Heart left ventricle (tissue), 16 donors: ENCODE results near the gene PALD1. TPM values are rescaled to one million over a fixed set of nuclear protein-coding genes. Genes with fewer than 3 reads are reported as not detected.

Source experiments
- ATAC-seq, 4 donors: fragments of 200-7000 bp; cut with Tn5 transposase; one replicate each; pipeline ENCODE4 v1.9.1; 2020 to 2022; ENCODE audit warnings: moderate library complexity in 4 of 4, mild to moderate bottlenecking in 3 of 4, moderate number of reproducible peaks in 1 of 4
- DNase-seq, 5 donors: peaks; one replicate each; pipeline ENCODE4 v3.0.0-alpha.2; 2020
- H3K27ac ChIP-seq, 12 donors: fragments of 200-600 bp; sonication (generic) in 4 of 12; one replicate each; pipeline versions ENCODE4 v1.5.0 to v1.8.0; 2016 to 2022; ENCODE audit warnings: mild to moderate bottlenecking in 2 of 12
- H3K27me3 ChIP-seq, 9 donors: fragments of 200-600 bp; sonication (generic) in 2 of 9; one replicate each; pipeline versions ENCODE4 v1.5.1 to v1.8.0; 2016 to 2022; ENCODE audit warnings: mild to moderate bottlenecking in 3 of 9
- H3K36me3 ChIP-seq, 9 donors: fragments of 200-600 bp; sonication (generic) in 2 of 9; one replicate each; pipeline versions ENCODE4 v1.5.0 to v1.8.0; 2018 to 2022; ENCODE audit warnings: mild to moderate bottlenecking in 2 of 9
- H3K4me1 ChIP-seq, 12 donors: fragments of 200-600 bp; sonication (generic) in 4 of 12; one replicate each; pipeline versions ENCODE4 v1.5.0 to v1.8.0; 2016 to 2022; ENCODE audit warnings: mild to moderate bottlenecking in 3 of 12
- H3K4me3 ChIP-seq, 12 donors: fragments of 200-600 bp; sonication (generic) in 4 of 12; one replicate each; pipeline versions ENCODE4 v1.5.0 to v1.8.0; 2017 to 2022; ENCODE audit warnings: mild to moderate bottlenecking in 9 of 12, moderate library complexity in 4 of 12
- H3K9me3 ChIP-seq, 12 donors: fragments of 200-600 bp; sonication (generic) in 4 of 12; one replicate each; pipeline versions ENCODE4 v1.5.0 to v1.8.0; 2016 to 2022; ENCODE audit warnings: mild to moderate bottlenecking in 1 of 12
- CTCF ChIP-seq, 12 donors: fragments of 200-600 bp; sonication (generic) in 4 of 12; IDR thresholded peaks; one replicate each; pipeline versions ENCODE4 v1.5.0 to v1.8.0; 2018 to 2022; ENCODE audit warnings: antibody characterized with exemption in 12 of 12, mild to moderate bottlenecking in 5 of 12
- POLR2A ChIP-seq, 2 donors: fragments of 450-650 bp; IDR thresholded peaks; one replicate each; pipeline ENCODE4 v1.6.1; 2017; ENCODE audit warnings: antibody characterized with exemption in 2 of 2, mild to moderate bottlenecking in 2 of 2, moderate library complexity in 2 of 2
- WGBS, 4 donors: extraction: QIAGEN DNeasy Blood & Tissue Kit in 2 of 4; methylation state at CpG; one replicate each; pipeline versions ENCODE4 v1.1.5 to v1.1.7; 2013 to 2018; 5-methylcytosine and 5-hydroxymethylcytosine counted together
- intact Hi-C, 10 donors: fragments of 100-400 bp; cut with DNase I; formaldehyde crosslinking; loops; one replicate each; pipeline versions ENCODE4 v1.11.1 to v1.14.2; 2022
- polyA plus RNA-seq, 2 donors: library from polyadenylated mRNA; stranded (reverse); fragments of 200-250 nt; gene quantifications; one replicate each; pipeline ENCODE4 v1.2.3, GENCODE V29; 2013
- total RNA-seq, 9 donors: library from RNA; depleted of rRNA in 2 of 9; stranded (reverse); fragments of >200 nt in 2 of 9; fragmentation: NEBNext Ultra II Directional in 3 of 9; extraction: Animal tissue kit (Norgen Biotek cat#: 25700) in 3 of 9; gene quantifications; one replicate each; pipeline versions ENCODE4 v1.1.0 to v1.2.4, GENCODE V29; 2016 to 2023
- donor health status: ischemic (EF 13 %, LVEDD 7.1; RV severe dilation, severe dysfunction).
- donor health status: healthy with polysubstance abuse.
- donor health status: DM: no; HTN: yes; CAD: no.
- donor health status: DM: no; HTN: no; CAD: no.
- donor health status: ischemic (EF 25% LVEDD 6.9; RV normal size, moderate dysfunction).
- donor health status: ischemic (EF 25% LVEDD 5.7; RV mildly dilated, moderate dysfunction).
- donor health status: healthy.
- donor health status: DM: yes; HTN: yes; CAD: no.
- donor health status: ischemic (EF 35%, LVEDD 5.7; RV mildly dilated, moderate dysfunction).
- donor health status: nonischemic (EF 11% LVEDD 7.7; RV severe dilation, severe dysfunction).
- donor health status: DM: yes; HTN: yes; CAD: no.
- donor health status: PGD.
- donor health status: ischemic (EF 29% LVEDD 5.4; RV normal size, mild dysfunction).
- donor health status: nonischemic (EF 23%, LVEDD 6.1; RV moderate dilation, normal function).

The PALD1 gene
- total and polyA plus RNA-seq, 11 donors, result 2.7 to 12.3 (median 5.5) TPM

- Histone ChIP-seq H3K27me3 (peaks cover 0 to 17% (median 0%) of the 10 kb centered on the region in 9 donors), H3K27ac (peak overlapping the region; percentile 42 to 92 (median 80))
Observed at GRCh38 chr10:70457759-70458305, 20.7 kb upstream of the PALD1 start.

GRCh38 chr10:70458329-70459060 is 20.1 kb upstream of the PALD1 start:
- Histone ChIP-seq H3K27ac (peak overlapping the region; percentile 42 to 92 (median 80)), H3K9me3 (no peaks in the 10 kb centered on the region), H3K27me3 (peaks cover 0 to 17% (median 0%) of the 10 kb centered on the region in 9 donors), H3K36me3 (no peaks in the 10 kb centered on the region), H3K4me3 (peak overlapping the region; percentile 16 to 60 (median 48)), H3K4me1 (peaks cover 0 to 49% (median 30%) of the 10 kb centered on the region in 12 donors)
- ATAC-seq, result peak; percentile 18 to 81 (median 70)
- intact Hi-C loops, result loop anchor here in 3 of 10 donors (2.0 to 5.0 kb wide), 3 partner anchors 54 to 424 kb away; partner anchors contain the start of gene EIF4EBP2 (in 1 of the 3)
- WGBS, 4 donors, result 8 to 16% (median 13%) methylated on average over 34 to 62 of the region's 62 CpGs
- TF ChIP-seq POLR2A (IDR thresholded peaks at IDR 0.05) (no peak), CTCF (IDR thresholded peaks at IDR 0.05) (no peak)
- DNase-seq, result peak; percentile 73 to 91 (median 82)

More at GRCh38 chr10:70457759-70458305, 20.7 kb upstream of the PALD1 start:
- DNase-seq, result no peak
- intact Hi-C loops, result loop anchor here in 3 of 10 donors (2.0 to 5.0 kb wide), 3 partner anchors 53 to 424 kb away; partner anchors contain the start of gene EIF4EBP2 (in 1 of the 3)
- Histone ChIP-seq H3K4me3 (peak overlapping the region; percentile 16 to 60 (median 48)), H3K4me1 (peaks cover 0 to 42% (median 26%) of the 10 kb centered on the region in 12 donors), H3K36me3 (no peaks in the 10 kb centered on the region), H3K9me3 (no peaks in the 10 kb centered on the region)
- no peak for TF ChIP-seq POLR2A (IDR thresholded peaks at IDR 0.05)
- TF ChIP-seq CTCF (IDR thresholded peaks at IDR 0.05), result no peak
- 52 to 65% (median 61%) methylated on average over 17 of the region's 17 CpGs for WGBS, 4 donors
- no peak for ATAC-seq

- peak overlapping the region in 11 of 12 donors; percentile 37 to 60 (median 49) for H3K4me3 ChIP-seq
- H3K27ac ChIP-seq, result peak overlapping the region in 10 of 12 donors; percentile 42 to 92 (median 84)
- TF ChIP-seq POLR2A (IDR thresholded peaks at IDR 0.05), result no peak
- no peak for TF ChIP-seq CTCF (IDR thresholded peaks at IDR 0.05)
- peaks cover 0 to 51% (median 30%) of the 10 kb centered on the region in 12 donors for H3K4me1 ChIP-seq
- no peaks in the 10 kb centered on the region for H3K36me3 ChIP-seq
- H3K9me3 ChIP-seq, result no peaks in the 10 kb centered on the region
- peak; percentile 57 to 65 (median 59) for ATAC-seq
- peak in 4 of 5 donors; percentile 61 to 82 (median 70) for DNase-seq
- H3K27me3 ChIP-seq, result peaks cover 0 to 17% (median 0%) of the 10 kb centered on the region in 9 donors
- whole genome bisulfite sequencing, 4 donors, result 26 to 46% (median 42%) methylated on average over 14 to 19 of the region's 19 CpGs
- intact Hi-C loops, result loop anchor here in 3 of 10 donors (2.0 to 5.0 kb wide), 3 partner anchors 54 to 423 kb away; partner anchors contain the start of gene EIF4EBP2 (in 1 of the 3)
Observed at GRCh38 chr10:70459061-70459773, 19.4 kb upstream of the PALD1 start.
